HG02571 (cell line): ENCODE data around the gene SCIN.
A peak's percentile ranks its signal among the peaks of the same experiment; 100 is the strongest.
"Not testable (repeated sequence)": the region's sequence is repeated elsewhere in the genome, so short reads cannot be mapped to it uniquely, and the experiment has no call there.

ENCODE experiments used
- ATAC-seq: cut with Tn5 transposase; IDR thresholded peaks from one replicate; pipeline ENCODE4 v1.9.1; 2021; ENCODE audit warnings: mild to moderate bottlenecking, moderate library complexity; ENCODE audit not compliant: unreplicated experiment

SCIN gene

GRCh38 chr7:12610899-12611298, 40.4 kb downstream of the SCIN start:
- ATAC-seq = no peak

DNA sequence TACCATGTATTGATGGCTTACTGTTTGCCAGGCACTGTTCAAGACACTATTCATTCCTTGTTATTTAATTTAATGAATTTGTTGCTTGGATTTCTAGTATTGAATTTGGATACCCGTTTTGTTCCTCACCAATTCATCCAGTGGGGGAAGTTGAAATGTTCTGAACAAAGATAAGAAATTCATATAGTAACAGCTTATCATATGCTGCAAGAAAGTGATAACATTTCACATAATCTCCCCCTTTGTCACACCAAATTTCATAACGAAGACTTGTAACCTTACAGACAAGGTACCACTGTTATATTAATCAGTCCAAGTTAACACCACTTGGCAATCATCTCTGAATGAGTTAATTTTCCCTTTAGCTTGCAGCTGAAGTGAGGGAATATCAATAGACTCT, 42.1 kb downstream of the SCIN start:
- no peak for ATAC-seq

DNA sequence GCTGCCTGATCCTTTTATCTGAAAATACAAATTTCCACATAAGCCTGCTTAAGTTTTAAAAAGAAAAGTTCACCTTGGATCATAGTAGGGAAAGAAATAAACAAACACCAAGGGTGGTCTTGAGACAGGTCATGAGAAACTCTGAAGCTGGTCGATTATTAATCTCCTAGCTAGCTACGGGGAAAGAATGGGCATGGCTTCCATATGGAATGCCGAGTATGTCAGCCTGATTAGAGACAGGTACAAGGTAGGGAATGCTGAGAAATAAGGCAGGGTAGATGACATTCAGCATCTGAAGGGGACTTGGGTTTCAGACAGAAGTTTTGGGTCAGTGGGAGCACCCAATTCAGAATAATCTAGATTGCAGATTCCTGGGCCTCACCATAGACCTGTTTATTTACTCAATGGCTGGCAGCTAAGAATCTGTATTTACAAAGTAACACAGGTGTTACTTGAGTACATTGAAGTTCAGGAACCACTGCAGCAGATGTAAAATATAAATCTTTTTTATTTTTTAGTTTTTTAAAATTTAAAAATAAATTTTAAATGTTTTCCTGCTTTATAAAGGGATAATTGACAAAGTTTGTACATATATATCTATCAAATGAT, 49.0 kb downstream of the SCIN start:
- no peak for ATAC-seq

DNA sequence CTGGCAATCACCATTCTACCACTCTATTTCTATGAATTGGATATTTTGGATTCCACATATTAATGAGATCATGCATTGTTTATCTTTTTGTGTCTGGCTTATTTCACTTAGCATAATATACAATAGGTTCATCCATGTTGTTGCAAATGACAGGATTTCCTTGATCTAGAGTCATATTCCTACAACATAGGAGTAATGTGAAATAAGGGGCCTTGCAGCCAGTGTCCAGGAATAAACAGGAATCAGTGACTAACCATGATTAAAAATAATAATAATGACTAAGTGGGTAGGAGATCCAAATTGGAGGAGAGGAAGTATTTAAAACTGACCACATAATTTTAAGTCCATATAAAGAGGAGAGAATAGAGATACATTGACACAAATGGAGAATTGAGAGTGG, 49.9 kb downstream of the SCIN start:
- no peak for ATAC-seq

- ATAC-seq = no peak
Measured at GRCh38 chr7:12623223-12623622, 52.7 kb downstream of the SCIN start.

GRCh38 chr7:12623885-12624498, 53.5 kb downstream of the SCIN start:
- ATAC-seq = no peak

DNA sequence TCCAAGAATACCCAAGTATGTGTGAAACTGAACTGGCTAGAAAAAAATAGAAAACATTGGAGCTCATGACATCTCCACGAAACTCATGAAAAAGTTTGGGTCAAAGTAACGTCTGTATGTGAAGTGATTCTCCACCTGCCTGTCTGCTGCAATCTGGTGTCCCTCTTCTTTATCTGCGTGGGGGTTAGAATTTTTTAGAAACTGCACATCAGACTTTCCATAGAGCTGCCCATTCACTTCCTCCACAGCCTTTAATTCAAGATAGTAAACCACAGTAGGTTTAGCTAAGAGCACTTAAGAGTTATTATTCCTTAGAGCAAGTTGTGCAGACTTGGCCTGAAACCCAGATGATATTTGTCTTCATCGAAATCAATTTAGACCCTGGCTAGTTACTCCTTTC, 55.3 kb downstream of the SCIN start:
- ATAC-seq = no peak

- no peak for ATAC-seq
Measured at GRCh38 chr7:12629816-12630512, 59.4 kb downstream of the SCIN start.

- no peak for ATAC-seq
Measured at GRCh38 chr7:12630513-12630819, 59.9 kb downstream of the SCIN start.

GRCh38 chr7:12633582-12633981, 63.1 kb downstream of the SCIN start:
- ATAC-seq = no peak

- peak; percentile 73 for ATAC-seq
Measured at GRCh38 chr7:12635830-12636229, 65.3 kb downstream of the SCIN start.

- ATAC-seq = no peak
Measured at GRCh38 chr7:12637328-12637727, 66.8 kb downstream of the SCIN start.

DNA sequence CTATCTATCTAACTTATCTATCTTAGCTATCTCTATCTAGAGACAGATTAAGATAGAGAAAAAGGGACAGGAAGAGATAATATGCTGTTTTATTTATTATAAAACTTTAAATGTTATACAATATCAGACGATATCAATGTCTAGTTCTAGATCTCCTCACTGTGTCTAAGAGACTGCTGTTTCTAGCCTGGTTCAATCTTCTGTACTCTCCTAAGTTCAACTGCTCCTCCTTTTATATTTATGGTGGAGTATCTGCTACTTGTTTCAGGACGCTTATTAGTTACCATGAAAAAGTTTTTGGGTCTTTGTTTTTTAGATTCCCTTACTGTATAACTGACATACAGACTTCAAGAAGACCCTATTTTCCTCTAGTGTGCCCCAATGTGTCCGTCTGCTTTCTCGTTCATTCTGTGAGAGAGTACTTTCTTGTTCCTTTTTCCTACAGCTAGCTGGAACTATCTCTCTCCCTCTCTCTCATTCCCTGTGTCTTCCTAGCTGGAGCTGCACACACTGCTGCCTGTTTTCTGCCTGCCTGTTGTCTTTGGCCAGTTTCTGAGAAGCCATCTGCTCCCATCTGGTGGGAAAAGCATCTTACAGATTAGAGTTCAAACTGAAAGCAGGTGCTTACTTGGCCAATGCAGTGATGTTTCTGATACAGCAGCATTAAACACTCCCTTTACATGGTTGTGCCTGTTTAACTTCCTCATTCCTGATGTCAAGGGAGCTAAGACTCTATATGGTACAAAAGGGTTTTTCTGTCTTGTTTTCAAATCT, 67.5 kb downstream of the SCIN start:
- peak; percentile 67 for ATAC-seq

DNA sequence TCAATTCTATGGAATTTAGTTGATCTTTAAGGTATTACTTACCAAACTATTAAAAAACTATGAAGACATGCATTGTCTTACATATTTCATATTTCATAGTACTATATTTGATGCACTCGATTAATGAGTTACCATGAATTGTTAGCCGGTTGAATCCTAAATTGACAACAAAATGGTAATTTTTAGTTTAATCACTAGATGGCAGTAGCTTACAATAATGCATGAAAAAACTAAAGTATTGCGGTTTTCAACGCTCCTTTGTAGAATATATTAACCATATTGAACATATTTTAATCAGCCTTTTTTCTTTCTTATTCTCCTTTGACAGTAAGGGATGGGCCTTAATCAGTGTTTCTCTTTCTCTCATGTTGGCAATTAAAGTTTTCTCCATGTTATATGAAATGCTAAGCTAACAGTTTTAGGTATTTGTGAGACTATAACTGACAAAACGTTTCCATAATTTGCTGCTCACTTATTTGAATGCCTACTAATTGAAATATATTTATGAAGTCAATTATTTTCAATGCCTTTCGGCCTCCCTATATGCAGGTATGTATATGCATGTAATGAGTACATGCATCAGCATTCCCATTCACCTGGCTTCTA, 68.4 kb downstream of the SCIN start:
- peak; percentile 43 for ATAC-seq

DNA sequence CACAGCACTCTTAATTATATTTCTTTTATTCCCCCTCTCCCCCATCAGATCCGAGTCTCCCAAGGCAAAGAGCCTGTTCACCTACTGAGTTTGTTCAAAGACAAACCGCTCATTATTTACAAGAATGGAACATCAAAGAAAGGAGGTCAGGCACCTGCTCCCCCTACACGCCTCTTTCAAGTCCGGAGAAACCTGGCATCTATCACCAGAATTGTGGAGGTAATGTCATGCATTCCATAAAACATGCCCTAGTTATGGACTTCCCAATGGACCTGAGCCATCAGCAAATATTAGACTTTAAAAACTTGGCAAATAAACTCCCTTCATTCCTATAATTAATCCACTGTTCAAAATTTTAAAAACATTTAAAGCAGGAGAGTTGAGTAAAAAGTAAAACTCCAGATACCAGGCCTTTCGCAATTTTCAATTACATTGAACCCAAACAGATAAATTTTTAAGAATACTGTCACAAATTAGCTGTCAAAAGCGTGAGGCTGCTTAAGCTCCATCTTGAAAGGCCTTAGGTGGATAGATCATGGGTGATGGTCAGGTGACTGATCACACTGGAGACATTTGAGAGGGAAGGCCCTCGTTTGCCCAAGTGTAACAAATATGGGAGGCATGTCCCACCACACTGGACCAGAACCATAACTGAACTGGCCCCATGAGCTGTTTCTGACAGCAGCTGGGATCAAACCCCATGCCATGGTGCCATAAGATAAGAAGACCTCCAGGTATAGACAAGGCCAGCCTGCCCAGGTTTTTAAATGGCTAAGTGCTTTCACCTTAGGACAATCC, 70.0 kb downstream of the SCIN start:
- ATAC-seq = no peak

- ATAC-seq = no peak
Measured at GRCh38 chr7:12641196-12641595, 70.7 kb downstream of the SCIN start.

DNA sequence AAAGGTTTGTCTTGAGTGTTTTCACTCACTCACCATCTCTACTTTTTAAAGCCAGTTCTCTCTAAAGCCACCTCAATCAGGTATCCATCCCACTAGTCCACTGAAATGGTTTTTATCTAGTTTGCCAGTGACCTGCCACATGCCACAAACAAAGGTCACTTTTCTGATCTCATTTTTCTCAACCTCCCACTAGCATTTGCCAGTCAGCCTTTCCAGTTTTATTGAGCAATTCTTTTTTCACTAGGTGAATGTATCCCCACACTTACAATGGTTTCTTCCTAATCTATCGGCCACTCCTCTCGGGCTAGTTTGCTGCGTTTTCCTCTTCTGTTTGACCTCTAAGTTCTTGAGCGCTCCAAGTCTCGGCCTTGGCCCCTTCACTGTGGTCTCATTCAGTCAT, 72.0 kb downstream of the SCIN start:
- no peak for ATAC-seq

DNA sequence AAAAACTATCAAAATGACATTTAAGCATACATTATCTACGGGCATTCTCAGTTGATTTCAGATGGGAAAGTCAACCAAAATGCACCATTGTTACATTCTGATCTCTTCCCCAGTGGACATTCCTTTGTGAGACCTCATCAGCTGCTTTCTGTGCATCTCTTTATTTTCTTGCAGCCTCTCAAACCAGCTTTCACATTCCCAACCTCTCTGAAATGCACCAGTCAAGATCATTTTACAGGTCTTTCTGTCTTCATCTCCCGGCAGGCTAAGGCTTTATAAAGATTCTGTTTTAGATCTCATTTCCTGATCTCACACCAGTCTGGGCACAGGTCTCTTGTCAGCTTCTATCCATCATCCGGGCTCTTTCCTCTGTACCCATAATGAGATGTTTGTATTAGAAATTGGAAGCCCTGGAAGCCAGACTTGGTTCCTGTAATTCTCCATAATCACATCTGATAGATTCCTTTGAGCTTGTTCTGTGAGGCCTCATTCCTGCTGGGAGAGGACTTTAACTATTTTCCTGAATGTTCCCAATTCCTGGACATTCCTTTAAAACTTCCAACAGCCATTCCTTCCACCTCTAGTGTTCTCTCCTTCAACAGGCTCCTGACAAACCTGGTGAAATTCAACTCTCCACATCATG, 72.6 kb downstream of the SCIN start:
- ATAC-seq = no peak

DNA sequence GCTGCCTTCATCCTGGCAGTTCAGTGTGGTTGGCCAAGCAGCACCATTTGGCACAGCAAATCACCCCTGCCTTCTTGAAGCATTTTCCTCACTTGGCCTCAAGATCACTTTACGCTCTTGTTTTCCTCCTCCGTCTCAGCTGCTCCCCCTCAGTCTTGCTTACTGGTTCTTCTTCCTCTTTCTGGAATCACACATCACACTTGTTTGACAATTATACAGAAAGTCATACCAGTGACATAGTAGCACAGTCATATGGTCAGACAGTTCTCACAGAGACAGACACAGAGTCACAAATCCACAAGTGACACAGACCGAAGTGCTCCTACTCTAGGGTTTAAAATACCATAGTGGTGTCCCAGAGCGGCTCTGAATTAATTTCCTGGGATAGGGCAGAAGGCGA, 73.1 kb downstream of the SCIN start:
- no peak for ATAC-seq

- ATAC-seq = not testable (repeated sequence)
Measured at GRCh38 chr7:12645212-12645611, 74.7 kb downstream of the SCIN start.
